ENCODE data around the gene MAGI2.

The MAGI2 gene

DNA sequence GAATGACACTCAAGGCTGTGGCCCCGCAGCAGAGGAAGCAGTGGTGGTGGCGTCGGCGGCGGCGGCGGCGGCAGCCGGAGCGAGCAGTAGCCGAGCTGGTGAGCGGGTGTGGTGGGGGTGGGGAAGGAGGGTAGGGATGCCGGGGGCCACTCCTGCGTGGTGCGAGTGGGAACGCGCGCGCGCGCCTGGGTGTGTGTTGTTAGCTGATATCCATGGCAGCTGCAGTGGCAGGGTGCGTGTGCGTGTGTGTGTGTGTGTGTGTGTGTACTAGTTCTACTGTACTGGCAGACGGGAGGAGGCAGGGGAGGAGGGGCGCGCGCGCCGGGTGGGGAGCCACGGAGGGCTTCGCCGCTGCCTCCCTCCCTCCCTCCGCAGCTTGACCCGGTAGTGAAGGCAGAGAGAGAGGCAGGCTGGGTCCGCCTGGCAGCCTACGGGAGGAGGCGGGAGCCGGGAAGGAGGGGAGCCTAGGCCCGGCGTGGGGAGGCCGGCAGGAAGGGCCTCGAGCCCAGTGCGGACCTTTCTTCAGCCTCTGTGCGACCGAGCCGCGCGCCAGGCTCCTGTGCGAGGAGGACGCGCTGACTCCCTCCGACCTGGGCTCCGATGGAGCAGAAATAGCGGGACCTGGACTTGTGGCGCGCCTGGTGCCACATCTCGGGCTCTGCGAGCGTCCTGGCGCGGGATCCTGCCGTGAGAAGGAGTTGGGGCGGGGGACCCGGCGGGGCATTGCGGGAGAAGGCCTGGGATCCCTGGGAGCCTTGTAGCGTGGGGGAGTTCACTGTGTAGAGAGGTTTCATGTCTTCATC is at the start of gene MAGI2:
TSS of gene MAGI2 (minus strand) at position 110 of the 803 bp plus-strand sequence. CDS start 347 bp downstream, outside the sequence.
- DNase-seq (ENCODE audit: low read depth in 2 of 2), result no peak

GRCh38 chr7:79502151-79502550 is 48.7 kb upstream of the MAGI2 start:
- DNase-seq (ENCODE audit: low read depth in 2 of 2), result no peak

- no peak for DNase-seq (ENCODE audit: low read depth in 2 of 2)
Observed at GRCh38 chr7:79500759-79501158, 47.3 kb upstream of the MAGI2 start.

- DNase-seq (ENCODE audit: low read depth in 2 of 2), result no peak
Observed at GRCh38 chr7:79497728-79498127, 44.3 kb upstream of the MAGI2 start.

DNA sequence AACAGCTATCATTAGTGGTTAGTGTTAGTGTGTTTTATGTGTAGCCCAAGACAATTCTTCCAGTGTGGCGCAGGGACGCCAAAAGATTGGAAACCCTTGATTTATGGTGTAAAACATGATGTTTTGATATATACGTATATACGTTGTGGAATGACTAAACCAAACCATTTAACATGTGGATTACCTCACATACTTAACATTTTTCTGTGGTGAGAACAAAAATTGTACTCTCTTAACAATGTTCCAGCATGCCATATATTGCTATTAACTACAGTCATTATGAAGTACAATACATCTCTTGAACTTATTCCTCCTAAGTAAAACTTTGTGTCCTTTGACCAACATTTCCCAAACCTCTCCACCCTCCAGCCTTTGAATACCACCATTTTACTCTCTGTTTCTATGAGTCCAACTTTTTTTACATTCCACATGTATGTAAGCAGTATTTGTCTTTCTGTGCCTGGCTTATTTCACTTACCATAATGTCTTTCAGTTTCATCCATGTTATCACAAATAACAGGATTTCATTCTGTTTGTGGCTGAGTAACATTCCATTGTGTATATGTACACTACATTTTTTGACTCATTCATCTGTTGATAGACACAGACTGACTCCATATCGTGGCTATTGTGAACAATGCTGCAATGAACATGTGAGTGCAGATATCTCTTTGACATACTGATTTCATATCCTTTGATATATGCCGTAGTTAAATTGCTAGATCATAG is 42.2 kb upstream of the MAGI2 start:
- no peak for DNase-seq (ENCODE audit: low read depth in 2 of 2)

GRCh38 chr7:79494046-79494445 is 40.6 kb upstream of the MAGI2 start:
- no peak for DNase-seq (ENCODE audit: low read depth in 2 of 2)

GRCh38 chr7:79489371-79489770 is 35.9 kb upstream of the MAGI2 start:
- no peak for DNase-seq (ENCODE audit: low read depth in 2 of 2)

DNA sequence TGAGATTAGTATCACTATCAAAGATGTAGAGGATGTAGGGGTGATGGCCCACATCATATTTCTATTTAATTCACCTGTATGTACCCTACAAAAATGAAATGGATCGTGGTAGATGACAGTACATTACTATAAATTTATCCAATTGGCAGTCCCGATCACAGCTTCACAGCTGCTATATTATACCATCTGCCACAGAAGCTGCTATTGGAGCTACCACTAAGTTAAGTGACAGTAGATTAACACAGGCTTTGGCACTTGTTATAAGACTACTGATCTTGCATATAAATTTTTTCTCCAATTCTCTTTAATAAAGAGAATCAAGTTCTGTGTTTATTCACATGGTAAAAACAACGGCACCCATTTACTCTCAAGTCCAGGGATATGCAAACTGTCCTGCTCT is 24.9 kb upstream of the MAGI2 start:
- DNase-seq (ENCODE audit: low read depth in 2 of 2), result no peak

- no peak for DNase-seq (ENCODE audit: low read depth in 2 of 2)
Observed at GRCh38 chr7:79475455-79475854, 22.0 kb upstream of the MAGI2 start.

DNA sequence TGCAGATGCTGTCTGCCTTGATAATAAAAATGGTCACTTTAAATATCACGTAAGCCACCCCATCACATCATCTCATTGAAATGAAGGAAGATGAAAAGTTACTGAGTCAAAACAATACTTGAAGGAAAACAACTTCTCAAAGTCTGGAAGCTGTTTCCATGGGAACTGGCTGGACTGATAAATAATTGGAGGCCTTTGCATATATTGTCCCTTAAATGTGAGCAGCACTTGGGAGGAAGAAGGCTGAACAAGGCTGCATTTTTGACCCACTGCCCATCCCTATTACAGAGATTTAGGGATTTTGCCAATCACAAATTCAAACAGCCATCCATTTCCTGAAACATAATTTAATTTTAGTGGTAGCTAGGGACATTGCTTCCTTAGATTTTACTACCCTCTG is 18.2 kb upstream of the MAGI2 start:
- DNase-seq (ENCODE audit: low read depth in 2 of 2), result no peak

- DNase-seq (ENCODE audit: low read depth in 2 of 2), result no peak
Observed at GRCh38 chr7:79471283-79471682, 17.8 kb upstream of the MAGI2 start.

- DNase-seq (ENCODE audit: low read depth in 2 of 2), result no peak
Observed at GRCh38 chr7:79465551-79465950, 12.1 kb upstream of the MAGI2 start.

DNA sequence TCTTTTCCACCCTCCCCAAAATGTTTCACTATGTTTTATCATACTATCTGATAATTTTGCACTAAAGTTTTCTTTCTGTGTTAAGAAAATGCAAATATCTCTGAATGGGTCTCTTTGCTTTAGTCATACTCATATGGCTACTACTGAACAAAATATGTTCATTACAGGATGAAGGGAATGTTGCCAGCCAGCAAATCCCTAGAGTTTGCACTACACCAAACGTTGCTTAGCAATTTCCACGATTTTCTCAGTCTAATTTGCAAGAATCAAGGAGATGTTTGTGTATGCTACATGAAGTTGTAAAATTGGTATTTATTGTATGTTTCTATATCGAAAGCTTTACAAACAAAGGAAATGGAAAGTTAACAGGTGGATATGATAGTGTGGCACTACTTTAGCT is 10.6 kb upstream of the MAGI2 start:
- DNase-seq (ENCODE audit: low read depth in 2 of 2), result no peak

GRCh38 chr7:79462390-79462789 is 8.9 kb upstream of the MAGI2 start:
- DNase-seq (ENCODE audit: low read depth in 2 of 2), result no peak

GRCh38 chr7:79461660-79462059 is 8.2 kb upstream of the MAGI2 start:
- DNase-seq (ENCODE audit: low read depth in 2 of 2), result no peak

GRCh38 chr7:79459381-79459780 is 5.9 kb upstream of the MAGI2 start:
- no peak for DNase-seq (ENCODE audit: low read depth in 2 of 2)

GRCh38 chr7:79458796-79459195 is 5.3 kb upstream of the MAGI2 start:
- no peak for DNase-seq (ENCODE audit: low read depth in 2 of 2)

- DNase-seq (ENCODE audit: low read depth in 2 of 2), result no peak
Observed at GRCh38 chr7:79455173-79455790, 1.8 kb upstream of the MAGI2 start.

GRCh38 chr7:79454361-79454960 is 994 bp upstream of the MAGI2 start:
- DNase-seq (ENCODE audit: low read depth in 2 of 2), result no peak

- DNase-seq (ENCODE audit: low read depth in 2 of 2), result no peak
Observed at GRCh38 chr7:79453266-79453557, 255 bp downstream of the MAGI2 start.

DNA sequence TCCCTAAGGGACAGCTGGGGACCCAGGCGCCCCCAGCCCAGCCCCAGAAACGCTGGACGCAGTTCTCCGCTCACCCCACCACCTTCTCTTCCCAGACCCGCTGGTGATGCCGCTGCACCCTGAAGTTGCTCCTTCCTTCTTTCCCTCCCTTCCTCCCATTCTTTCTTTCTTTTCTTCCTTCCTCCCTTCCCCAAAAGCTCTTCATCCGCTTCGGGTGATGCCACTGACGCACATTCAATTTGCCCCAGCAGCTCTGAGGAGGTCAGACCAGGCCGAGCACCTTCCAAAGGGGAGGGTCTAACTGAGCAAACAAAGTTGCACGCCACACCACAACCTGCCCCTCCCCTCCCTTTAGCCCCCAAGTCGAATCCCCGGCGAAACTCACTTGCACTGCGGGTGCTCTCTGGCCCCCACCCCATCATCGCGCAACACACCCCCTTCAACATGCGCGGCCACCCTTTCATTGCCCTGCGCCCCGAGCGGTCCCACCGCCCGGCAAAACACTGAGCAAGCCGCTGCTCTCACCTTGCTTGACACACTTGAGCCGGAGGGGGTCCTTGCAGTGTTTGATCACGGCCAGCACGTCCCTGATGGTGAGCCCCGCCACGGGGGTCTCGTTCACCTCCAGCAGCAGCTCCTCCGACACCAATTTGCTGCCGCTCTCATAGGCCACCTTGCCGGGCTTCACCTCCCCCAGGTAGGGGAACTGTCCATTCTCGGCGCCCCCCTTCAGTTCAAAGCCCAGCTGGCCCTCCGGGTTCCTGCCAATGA is 787 bp downstream of the MAGI2 start:
- no peak for DNase-seq (ENCODE audit: low read depth in 2 of 2)

DNA sequence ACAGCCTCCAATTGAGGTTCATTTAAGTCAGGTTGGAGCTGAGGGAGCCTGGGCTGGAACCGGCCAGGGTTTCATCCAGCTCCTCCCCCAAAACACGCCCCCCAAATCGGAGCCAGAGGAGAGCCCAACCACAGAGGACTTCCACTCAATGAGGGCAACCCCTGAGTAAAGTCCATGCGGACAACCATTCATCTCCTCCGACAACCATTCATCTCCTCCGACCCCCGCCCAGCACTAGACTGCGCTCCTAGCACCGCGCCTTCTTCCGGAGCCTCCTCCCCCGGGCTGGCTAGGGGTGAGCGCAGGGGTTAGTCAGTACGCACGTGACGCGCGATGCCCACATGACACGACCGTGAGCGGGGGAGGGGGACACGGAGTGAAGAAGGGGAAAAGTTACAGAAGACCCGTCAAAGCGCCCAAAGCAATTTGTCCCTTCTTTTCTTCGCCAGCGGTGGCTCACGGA is 1.4 kb downstream of the MAGI2 start:
- no peak for DNase-seq (ENCODE audit: low read depth in 2 of 2)

All from stimulated activated CD4-positive, alpha-beta T cell treated with anti-CD3 and anti-CD28 coated beads, Interleukin-15, amount 100 ng/mL, for 48 hours (primary cell).